GM12873 (cell line): ENCODE results near the gene CASK.

ENCODE experiments used
- CTCF ChIP-seq: IDR thresholded peaks from 2 replicates; pipeline ENCODE4 v1.5.1; 2012; ENCODE audit warnings: low read depth, mild to moderate bottlenecking, moderate library complexity, low read length, control low read depth; ENCODE audit not compliant: insufficient read depth; ENCODE audit errors: missing control alignments

The CASK gene

GRCh38 chrX:41630091-41630490 lies 293.3 kb downstream of the CASK start:
- no peak for TF ChIP-seq CTCF

GRCh38 chrX:41629539-41629938 lies 293.8 kb downstream of the CASK start:
- TF ChIP-seq CTCF = no peak

GRCh38 chrX:41621222-41621723 lies 302.1 kb downstream of the CASK start:
- TF ChIP-seq CTCF = no peak

GRCh38 chrX:41619221-41619620 lies 304.1 kb downstream of the CASK start:
- TF ChIP-seq CTCF = no peak

GRCh38 chrX:41616935-41617334 lies 306.4 kb downstream of the CASK start:
- TF ChIP-seq CTCF = no peak

GRCh38 chrX:41616255-41616654 lies 307.1 kb downstream of the CASK start:
- TF ChIP-seq CTCF = no peak

GRCh38 chrX:41608244-41608643 lies 315.1 kb downstream of the CASK start:
- TF ChIP-seq CTCF = no peak
